Lower leg skin (tissue), 3 donors: ENCODE results near the gene ATRX.

ENCODE experiments used
- POLR2A ChIP-seq, 2 donors: fragments of 450-650 bp; IDR thresholded peaks; one replicate each; pipeline ENCODE4 v1.6.1; 2016 to 2017; ENCODE audit warnings: antibody characterized with exemption in 2 of 2, mild to moderate bottlenecking in 1 of 2, moderate library complexity in 1 of 2
- TF ChIP-seq, protein P1 (sequence below), 3 donors: fragments of 450-650 bp; IDR thresholded peaks; one replicate each; pipeline ENCODE4 v1.5.1; 2016; ENCODE audit warnings: antibody characterized with exemption in 3 of 3, mild to moderate bottlenecking in 3 of 3, moderate library complexity in 2 of 3

DNA sequence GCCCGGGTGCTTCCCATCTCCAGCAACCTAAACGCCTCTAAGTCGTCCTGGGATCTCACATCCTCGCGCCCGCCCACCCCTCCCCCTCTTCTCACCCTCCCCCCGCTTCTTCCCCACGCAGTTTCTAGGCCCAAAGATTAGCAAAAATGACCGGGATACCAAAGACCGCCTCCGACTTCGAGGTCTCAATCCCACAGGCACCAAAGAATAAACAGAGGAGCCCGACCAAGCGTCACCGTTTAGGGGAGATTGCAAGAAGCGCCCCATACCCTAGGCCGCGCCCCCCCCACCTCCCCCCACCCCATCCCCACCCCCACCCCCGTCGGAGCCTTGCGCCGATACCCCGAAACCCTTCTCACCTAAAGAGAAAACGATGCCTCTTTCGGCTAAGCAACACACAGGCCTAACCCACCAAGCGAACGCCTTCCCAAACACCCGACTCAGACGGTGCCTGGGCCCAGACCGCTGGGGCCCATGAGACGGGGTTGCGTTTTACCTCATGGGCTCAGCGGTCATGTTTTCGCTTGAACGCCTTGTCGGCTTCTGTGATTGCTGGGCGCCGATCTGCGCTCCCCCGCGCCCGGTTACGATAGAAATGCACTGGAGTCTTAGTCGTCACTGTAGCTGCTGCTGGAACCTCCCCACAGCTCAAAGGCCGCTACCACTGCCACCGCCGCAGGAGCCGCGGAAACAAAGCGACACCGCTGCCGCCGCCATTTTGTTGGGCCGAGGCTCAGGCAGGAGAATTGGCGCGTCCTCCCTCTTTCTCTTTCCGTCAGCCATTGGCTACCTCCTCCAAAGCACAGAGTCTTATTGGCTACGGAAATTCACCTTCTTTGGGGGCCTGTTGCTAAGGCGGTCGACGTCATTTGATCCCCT, at the start of gene ATRX:
- TF ChIP-seq, protein P1, sequence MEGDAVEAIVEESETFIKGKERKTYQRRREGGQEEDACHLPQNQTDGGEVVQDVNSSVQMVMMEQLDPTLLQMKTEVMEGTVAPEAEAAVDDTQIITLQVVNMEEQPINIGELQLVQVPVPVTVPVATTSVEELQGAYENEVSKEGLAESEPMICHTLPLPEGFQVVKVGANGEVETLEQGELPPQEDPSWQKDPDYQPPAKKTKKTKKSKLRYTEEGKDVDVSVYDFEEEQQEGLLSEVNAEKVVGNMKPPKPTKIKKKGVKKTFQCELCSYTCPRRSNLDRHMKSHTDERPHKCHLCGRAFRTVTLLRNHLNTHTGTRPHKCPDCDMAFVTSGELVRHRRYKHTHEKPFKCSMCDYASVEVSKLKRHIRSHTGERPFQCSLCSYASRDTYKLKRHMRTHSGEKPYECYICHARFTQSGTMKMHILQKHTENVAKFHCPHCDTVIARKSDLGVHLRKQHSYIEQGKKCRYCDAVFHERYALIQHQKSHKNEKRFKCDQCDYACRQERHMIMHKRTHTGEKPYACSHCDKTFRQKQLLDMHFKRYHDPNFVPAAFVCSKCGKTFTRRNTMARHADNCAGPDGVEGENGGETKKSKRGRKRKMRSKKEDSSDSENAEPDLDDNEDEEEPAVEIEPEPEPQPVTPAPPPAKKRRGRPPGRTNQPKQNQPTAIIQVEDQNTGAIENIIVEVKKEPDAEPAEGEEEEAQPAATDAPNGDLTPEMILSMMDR (IDR thresholded peaks at IDR 0.05): no peak
- TF ChIP-seq POLR2A (IDR thresholded peaks at IDR 0.05): no peak
